ENCODE results near the gene URB2.

Gene URB2

GRCh38 chr1:229650045-229650444 lies 24.0 kb downstream of the URB2 start:
- DNase-seq: no peak

- no peak for DNase-seq
Observed at GRCh38 chr1:229651546-229651945, 25.5 kb downstream of the URB2 start.

GRCh38 chr1:229653420-229653819 lies 27.4 kb downstream of the URB2 start:
- no peak for DNase-seq

- no peak for DNase-seq
Observed at GRCh38 chr1:229655781-229656180, 29.7 kb downstream of the URB2 start.

- DNase-seq: no peak
Observed at GRCh38 chr1:229657993-229658755, 32.1 kb downstream of the URB2 start.

- DNase-seq: peak; percentile 46
Observed at GRCh38 chr1:229661022-229661877, 35.2 kb downstream of the URB2 start.

GRCh38 chr1:229661897-229662296 lies 35.9 kb downstream of the URB2 start:
- DNase-seq: no peak

GRCh38 chr1:229664133-229664689 lies 38.2 kb downstream of the URB2 start:
- no peak for DNase-seq

GRCh38 chr1:229665912-229666558 lies 40.0 kb downstream of the URB2 start:
- no peak for DNase-seq

- no peak for DNase-seq
Observed at GRCh38 chr1:229666585-229666984, 40.5 kb downstream of the URB2 start.

- DNase-seq: no peak
Observed at GRCh38 chr1:229669333-229669732, 43.3 kb downstream of the URB2 start.

- no peak for DNase-seq
Observed at GRCh38 chr1:229671310-229671709, 45.3 kb downstream of the URB2 start.

GRCh38 chr1:229672246-229672645 lies 46.2 kb downstream of the URB2 start:
- DNase-seq: no peak

- no peak for DNase-seq
Observed at GRCh38 chr1:229674042-229674441, 48.0 kb downstream of the URB2 start.

- DNase-seq: no peak
Observed at GRCh38 chr1:229675396-229675795, 49.3 kb downstream of the URB2 start.

GRCh38 chr1:229685149-229685548 lies 59.1 kb downstream of the URB2 start:
- DNase-seq: no peak

- no peak for DNase-seq
Observed at GRCh38 chr1:229689273-229689672, 63.2 kb downstream of the URB2 start.

GRCh38 chr1:229689904-229690303 lies 63.9 kb downstream of the URB2 start:
- no peak for DNase-seq

- no peak for DNase-seq
Observed at GRCh38 chr1:229690662-229691061, 64.6 kb downstream of the URB2 start.

GRCh38 chr1:229691362-229691761 lies 65.3 kb downstream of the URB2 start:
- no peak for DNase-seq

- no peak for DNase-seq
Observed at GRCh38 chr1:229693129-229693900, 67.3 kb downstream of the URB2 start.

GRCh38 chr1:229694053-229694693 lies 68.1 kb downstream of the URB2 start:
- DNase-seq: peak; percentile 67

Data from kidney glomerular epithelial cell (primary cell).